ENCODE data around the gene MAP7.
"Not testable (repeated sequence)": the region's sequence is repeated elsewhere in the genome, so short reads cannot be mapped to it uniquely, and the experiment has no call there.

MAP7 gene

DNA sequence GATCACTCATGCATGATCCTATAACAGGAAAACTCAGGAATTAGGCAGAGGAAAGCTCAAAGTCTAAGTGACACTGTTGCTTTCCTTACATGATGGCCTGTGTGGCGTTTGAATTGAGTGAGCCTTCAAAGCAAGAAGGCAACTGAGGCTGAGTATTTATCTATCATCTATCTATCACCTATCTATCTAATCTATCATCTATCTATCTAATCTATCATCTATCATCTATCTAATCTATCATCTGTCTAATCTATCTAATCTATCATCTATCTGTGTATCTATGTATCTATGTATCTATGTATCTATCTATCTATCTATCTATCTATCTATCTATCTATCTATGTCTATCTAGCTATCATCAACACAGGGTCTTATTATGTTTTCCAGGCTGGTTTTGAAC is 218.8 kb downstream of the MAP7 start:
- DNase-seq: no peak

DNA sequence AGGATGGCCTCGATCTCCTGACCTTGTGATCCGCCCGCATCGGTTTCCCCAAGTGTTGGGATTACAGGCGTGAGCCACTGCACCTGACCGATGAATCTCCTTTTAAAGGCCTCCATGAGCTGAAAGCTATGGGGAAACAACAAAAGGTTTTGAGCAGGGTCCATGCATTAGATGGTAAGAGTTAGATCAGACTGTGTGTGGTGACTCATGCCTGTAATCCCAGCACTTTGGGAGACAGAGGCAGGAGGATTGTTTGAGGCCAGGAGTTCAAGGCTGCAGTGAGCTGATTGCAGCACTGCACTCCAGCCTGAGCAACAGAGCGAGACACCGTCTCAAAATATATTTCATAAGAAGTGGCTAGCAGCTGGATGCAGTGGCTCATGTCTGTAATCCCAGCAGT is 219.6 kb downstream of the MAP7 start:
- no peak for DNase-seq

GRCh38 chr6:136326038-136326553 is 224.1 kb downstream of the MAP7 start:
- no peak for DNase-seq

DNA sequence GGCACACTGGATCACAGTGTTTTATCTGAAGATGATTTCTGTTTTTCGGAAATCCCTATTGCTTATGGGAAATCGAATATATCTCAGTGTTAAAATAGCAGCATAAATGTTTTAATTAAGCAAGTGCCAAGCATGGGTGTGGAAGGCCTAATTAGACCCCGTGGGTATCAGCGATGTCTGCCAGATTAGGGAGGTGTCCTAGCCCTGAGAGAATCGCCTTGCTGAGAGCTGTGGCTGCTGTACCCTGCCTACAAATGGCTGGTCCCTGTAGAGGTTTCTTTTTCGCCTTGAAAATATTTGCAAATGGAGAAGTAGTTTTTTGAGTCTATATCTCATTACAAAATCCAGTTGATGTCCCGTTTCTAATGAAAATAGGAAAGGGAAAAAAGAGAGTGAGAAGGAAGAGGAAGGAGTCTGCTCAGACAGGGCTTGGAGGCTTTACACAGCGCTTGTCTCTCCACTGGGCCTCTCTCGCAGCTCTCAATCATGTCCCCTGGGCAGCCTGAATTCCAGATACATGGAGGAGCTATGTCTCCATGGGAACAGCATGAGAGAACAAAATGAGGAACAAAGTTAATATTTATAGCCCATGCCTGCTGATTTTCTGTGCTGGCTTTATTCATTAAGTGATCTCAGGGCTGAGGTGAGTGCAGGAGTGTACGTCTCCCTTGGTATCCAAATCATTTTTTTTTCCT is 225.4 kb downstream of the MAP7 start:
- no peak for DNase-seq

GRCh38 chr6:136323431-136324112 is 226.7 kb downstream of the MAP7 start:
- DNase-seq: no peak

DNA sequence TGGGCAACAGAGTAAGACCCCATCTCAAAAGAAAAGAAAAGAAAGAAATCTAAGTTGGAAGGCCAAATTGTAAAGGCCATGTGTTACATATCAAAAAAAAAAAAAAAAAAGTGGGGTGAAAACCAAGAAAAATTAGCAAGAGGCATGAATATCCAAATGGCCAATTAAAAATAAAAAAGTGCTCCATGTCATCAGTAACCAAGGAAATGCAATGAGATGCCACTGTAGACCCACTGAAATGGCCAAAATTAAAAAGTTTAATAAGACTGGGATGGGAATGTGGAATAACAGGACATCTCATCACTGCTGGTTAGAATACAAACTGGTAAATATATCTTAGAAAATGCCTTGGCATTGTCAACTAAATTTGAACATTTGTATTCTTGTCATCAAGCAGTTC is 230.5 kb downstream of the MAP7 start:
- no peak for DNase-seq

GRCh38 chr6:136318676-136319075 is 231.5 kb downstream of the MAP7 start:
- no peak for DNase-seq

GRCh38 chr6:136317971-136318370 is 232.3 kb downstream of the MAP7 start:
- no peak for DNase-seq

DNA sequence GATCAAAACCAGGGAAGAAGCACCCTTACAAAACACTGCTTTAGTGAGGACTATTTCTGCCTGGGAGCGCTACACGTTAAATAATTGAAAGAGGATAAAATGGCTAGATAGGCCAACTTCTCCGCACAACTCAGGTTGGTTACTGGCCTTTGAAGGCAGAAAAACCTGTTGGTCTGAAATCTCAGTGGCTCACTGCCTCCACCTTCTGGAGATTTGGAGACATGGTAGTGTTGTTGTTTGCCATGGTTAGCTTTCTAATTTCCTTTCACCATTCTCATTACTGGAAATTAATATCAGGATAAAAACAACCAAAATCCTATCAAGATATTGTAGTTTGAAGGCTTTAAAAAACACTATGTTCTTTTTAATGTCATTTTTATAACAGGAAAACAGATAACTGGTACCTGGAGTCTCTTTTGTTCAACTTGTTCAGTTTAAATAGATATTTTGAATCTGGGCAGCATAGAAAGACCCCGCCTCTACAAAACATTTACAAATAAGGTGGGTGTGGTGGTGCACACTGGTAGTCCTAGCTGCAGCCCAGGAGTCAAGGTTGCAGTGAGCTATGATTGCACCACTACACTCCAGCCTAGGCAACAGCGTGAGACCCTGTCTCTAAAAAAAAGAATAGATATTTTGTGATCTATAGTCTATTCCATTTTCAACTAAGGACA is 233.1 kb downstream of the MAP7 start:
- DNase-seq: peak; percentile 40

- no peak for DNase-seq
These were observed 234.6 kb downstream of the MAP7 start for GRCh38 chr6:136315594-136315993.

DNA sequence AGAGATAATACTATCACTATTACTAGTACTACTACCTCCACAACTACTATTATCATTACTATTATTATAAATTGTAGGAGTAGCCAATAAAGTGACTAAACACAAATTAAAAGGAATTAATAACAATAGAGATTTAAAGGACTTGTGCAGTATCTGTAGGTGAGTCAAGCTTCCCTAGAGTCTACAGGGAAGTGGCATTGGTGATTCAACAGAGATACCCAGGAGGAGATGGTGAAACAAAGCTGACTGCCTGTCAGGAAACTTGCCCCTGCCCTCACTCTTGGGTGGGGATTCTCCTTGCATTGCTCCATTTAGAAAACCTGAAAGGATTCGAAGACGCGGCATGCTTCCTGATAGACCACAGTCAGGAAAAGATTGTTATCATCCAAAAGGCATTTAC is 237.2 kb downstream of the MAP7 start:
- no peak for DNase-seq

DNA sequence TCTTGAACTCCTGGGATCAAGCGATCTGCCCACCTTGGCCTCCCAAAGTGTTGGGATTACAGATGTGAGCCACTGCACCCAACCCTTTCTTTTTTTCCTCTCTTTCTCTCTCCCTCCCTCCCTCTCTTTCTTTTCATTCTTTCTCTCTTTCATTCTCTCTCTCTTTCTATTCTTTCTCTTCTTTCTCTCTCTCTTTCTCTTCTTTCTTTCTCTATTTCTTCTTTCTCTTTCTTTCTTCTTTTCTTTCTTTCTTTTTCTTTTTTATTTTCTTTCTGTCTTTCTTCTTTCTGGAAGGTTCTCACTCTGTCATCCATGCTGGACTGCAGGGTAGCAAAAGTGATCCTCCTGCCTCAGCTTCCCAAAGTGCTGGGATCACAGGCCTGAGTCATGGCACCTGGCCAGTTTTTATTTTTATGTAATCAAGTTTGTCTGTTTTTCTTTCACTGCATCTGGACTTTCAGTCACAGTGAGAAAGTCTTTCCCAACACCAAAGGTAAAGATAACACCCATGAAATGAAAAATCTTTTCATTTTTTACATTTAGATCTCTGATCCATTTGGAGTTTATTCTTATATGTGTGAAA is 240.4 kb downstream of the MAP7 start:
- DNase-seq: no peak

- DNase-seq: no peak
These were observed 241.1 kb downstream of the MAP7 start for GRCh38 chr6:136309171-136309570.

- not testable (repeated sequence) for DNase-seq
These were observed 241.8 kb downstream of the MAP7 start for GRCh38 chr6:136308469-136308868.

DNA sequence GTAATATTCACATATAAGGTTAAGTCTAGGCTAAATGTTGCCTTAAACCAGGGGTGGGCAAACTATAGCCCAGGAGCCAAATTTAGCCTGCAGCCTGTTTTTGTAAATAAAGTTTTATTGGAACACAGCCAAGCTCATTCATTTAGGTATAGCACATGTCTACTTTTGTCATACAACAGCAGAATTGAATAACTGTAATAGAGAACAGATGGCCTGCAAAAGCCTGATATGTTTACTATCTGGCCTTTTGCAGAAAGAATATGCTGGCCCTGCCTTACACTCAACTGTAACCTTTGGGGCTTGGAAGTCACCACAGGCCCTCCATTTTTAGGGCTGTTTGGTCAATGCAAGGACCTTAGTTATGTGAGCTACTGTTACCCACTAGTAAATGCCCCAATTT is 242.9 kb downstream of the MAP7 start:
- DNase-seq: no peak

DNA sequence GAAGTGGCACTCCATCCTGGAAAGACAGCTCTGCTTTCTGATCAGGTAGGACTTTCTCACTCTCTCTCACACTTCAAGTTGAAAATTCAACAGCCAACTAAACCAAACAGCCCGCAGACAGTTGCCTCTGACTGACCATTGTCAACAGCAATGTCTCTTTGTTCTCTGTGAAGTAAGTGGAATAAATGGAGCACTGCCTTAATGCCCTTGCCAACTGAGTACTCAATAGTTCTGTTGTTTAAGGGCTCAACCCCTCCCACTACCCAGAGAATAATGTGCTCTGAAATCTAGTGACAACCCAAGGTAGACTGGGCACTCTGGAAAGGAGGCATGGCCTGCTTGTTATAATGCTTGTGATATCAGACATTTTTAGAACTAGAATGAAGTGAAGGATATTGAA is 243.8 kb downstream of the MAP7 start:
- DNase-seq: no peak

DNA sequence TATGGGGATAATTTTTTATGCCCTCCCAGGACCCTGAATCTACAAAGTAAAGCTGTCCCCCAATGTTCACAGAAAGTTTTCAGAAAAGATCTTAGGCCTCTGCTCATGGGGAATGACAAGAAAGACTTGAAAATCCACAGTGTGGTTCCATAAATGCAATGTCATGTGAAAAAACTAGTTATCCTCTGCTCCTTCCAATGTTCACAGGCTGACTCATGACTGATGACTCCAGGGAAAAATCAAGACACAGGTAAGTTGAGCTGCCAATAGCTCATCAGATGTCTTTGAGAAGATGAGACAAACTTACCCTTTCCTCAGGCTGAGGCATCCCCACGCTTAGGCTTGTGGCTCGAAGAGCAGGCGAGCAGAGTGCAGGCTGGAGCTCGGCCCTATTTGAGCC is 245.8 kb downstream of the MAP7 start:
- no peak for DNase-seq

DNA sequence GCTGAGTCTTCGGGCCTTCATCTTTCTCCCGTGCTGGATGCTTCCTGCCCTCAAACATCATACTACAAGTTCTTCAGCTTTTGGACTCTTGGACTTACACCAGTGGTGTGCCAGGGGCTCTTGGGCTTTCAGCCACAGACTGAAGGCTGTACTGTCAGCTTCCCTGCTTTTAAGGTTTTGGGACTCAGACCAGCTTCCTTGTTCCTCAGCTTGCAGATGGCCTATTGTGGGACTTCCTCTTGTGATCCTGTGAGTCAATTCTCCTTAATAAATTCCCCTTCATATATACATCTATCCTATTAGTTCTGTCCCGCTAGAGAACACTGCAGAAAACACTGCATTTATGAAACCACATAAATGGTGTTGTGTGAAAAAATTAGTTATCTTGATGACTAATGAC is 246.7 kb downstream of the MAP7 start:
- DNase-seq: no peak

- DNase-seq: no peak
These were observed 255.6 kb downstream of the MAP7 start for GRCh38 chr6:136294621-136295020.

All from GDM1 (cell line).